IPS DF 4.7 (cell line): ENCODE results near the gene RIPK1.
"Not testable (repeated sequence)": the region's sequence is repeated elsewhere in the genome, so short reads cannot be mapped to it uniquely, and the experiment has no call there.

ENCODE experiments used
- DNase-seq: peaks from one replicate; pipeline ENCODE4 v3.0.0-alpha.2; 2013; ENCODE audit warnings: low spot score; ENCODE audit errors: extremely low read depth

Gene RIPK1

GRCh38 chr6:3068329-3069214 is at the start of gene RIPK1:
Gene RIPK1, plus strand, starts transcription at chr6:3068494. Its CDS starts 8,330 bp downstream, at chr6:3076824.
- no peak for DNase-seq

DNA sequence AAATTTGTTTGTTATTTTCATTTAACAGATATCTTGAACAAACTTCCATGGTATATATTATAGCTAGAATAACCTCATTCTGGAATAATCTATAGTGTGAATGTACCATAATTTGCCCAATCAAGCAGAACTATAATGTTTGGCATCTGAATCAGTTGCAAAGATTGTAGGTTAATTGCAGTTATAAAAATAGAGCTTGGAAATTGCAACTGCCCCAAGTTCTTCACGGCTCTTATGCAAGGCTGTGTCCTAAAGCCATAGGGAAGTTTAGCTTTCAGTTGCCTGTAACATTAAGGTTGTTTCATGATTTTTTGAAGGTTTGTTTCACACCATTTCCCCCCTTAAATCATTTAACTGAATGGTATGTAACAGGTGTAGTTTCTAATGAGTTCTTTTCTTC is 49.2 kb upstream of the RIPK1 start:
- DNase-seq = no peak

- DNase-seq = no peak
Observed at GRCh38 chr6:3019749-3020320, 48.5 kb upstream of the RIPK1 start.

DNA sequence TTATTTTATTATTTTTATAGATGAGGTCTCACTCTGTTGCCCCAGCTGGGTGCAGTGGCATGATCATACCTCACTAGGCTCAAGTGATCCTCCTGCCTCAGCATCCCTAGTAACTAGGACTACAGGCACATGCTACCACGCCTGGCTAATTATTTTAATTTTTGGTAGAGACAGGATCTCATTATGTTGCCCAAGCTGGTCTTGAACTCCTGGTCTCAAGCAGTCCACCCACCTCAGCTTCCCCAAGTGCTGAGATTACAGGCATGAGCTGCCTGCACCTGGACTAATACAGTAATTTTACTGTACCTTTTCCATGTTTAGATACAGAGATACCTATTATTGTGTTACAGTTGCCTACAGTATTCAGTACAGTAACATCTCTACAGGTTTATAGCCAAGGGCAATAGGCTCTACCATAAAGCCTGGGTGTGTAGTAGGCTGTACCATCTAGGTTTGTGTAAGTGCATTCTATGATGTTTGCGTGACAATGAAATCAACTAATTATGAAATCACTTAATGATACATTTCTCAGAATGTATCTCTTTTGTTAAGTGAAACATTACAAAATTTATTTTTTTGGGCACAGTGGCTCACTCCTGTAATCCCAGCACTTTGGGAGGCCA is 47.2 kb upstream of the RIPK1 start:
- not testable (repeated sequence) for DNase-seq

DNA sequence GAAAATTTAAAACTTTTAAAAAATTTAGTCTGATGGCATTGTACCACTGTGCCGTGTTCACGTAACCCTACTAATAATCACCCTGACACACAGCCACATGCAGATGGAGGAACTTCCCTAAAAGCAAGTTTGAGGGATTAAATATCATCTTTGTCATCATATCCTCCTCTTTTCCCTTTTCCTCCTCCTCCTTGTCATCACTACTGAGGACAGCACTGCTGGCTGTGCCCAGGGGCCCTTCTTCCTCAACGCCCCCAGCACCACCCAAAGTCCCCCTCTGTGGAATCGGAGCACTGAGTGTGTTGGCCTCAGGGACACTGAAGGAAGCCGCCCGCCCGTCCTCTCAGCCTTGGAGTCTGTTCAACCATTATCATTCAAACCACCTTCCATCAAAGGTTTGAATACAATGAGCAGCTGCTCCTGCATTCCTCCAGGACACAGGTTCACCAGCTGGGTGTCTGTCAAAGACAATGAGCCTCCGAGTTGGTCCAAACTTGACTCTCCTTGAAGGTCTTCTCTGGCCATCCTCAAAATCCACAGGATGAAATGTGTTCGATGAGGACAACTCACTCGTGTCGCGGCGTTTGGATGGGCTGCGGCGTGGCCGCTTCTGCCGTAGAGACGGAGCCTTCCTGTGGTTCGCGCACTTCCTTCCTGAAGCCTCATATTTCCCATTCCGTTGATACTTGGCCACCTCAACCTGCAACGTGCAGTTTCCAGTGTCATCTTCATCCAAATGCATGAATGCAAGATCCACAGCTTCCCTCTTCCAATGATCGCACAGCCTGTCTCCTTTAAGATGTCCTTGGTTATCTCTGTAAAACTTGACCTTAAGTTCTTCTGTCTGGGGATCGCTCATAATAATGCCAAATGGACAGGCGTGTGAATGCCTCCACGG is 45.3 kb upstream of the RIPK1 start:
- DNase-seq = no peak

- no peak for DNase-seq
Observed at GRCh38 chr6:3023663-3024483, 44.4 kb upstream of the RIPK1 start.

- DNase-seq = no peak
Observed at GRCh38 chr6:3026791-3027626, 41.3 kb upstream of the RIPK1 start.

- DNase-seq = not testable (repeated sequence)
Observed at GRCh38 chr6:3028156-3028555, 40.1 kb upstream of the RIPK1 start.

DNA sequence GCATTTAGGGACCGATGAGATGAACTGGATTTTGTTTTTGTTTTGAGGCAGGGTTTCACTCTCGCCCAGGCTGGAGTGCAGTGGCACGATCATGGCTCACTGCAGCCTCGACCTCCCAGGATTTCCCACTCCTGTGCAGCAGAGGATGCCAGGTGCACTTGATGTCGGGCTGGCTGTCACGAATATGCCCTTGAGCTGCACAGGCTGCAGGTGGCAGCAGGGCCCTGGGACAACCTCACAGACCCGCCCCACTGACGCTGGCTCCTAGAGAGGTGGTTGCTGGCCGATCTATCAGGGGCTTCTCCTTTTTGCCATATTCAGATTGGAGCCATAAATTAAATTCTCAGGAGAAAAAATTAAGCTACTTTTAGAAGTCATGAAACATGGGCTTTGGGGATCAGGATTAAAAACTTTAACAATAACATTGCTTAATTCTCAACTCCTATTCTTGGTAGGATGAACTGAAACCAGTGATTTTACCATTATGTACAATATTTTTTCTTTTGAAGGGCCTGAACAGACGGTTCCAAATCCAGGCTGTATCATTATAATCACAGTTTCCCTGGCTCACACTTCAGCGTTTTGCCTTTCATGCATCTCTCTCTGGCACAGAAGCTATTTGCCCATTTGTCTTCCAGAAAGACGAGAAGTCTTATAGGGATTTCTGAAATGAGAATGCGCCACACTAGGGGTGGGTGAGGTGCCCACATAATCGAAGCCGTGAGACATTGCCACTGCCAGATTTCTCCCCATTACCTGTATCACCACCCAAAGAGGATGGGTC is 36.2 kb upstream of the RIPK1 start:
- no peak for DNase-seq

DNA sequence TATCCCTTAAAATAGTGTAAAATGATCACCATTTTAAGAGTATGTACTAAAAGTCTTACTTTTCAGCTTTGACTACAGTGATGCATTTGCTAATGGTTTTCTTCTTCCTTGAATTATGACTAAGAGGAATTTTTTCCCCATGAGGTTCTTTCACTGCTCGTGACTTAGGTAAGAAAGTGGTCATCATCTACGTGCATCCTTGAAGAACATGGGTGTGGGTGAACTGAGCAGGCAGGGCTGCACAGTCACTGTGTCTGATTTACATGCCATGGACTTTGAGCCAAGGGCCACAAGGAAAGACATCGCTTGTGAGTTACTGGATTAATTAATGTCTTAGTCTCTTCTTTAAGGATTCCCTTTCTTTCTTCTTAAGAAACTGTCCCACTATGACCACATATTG is 35.3 kb upstream of the RIPK1 start:
- no peak for DNase-seq

DNA sequence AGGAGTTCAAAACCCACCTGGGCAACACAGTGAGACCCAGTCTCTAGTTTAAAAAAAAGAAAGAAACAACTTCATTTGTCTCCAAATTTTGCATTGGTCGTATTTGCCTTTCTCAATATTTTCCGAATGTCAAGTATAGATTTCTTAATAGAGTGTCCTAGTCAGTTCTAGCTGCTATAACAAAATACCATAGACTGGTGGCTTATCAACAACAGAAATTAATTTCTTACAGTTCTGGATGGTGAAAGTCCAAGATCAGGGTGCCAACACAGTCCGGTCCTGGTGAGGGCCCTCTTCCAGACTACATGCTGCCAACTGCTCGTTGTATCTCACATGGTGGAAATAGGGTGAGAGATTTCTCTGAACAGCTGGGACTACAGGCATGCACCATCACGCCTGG is 34.6 kb upstream of the RIPK1 start:
- DNase-seq = no peak

- DNase-seq = no peak
Observed at GRCh38 chr6:3035397-3035796, 32.9 kb upstream of the RIPK1 start.

- no peak for DNase-seq
Observed at GRCh38 chr6:3036861-3037637, 31.2 kb upstream of the RIPK1 start.

- DNase-seq = no peak
Observed at GRCh38 chr6:3037638-3038365, 30.5 kb upstream of the RIPK1 start.

DNA sequence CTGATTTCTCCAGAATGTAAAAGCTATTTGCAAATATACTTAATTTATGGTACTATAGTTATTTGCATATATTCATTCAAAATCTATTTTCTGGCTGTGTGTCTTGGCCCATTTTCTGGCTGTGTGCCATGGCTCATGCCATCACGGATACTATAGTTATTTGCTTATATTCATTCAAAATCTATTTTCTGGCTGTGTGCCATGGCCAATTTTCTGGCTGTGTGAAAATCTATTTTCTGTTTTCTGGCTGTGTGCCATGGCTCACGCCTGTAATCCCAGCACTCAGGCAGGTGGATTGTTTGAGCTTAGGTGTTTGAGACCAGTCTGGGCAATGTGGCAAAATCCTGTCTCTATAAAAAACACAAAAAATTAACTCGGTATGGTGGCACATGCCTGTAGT is 28.9 kb upstream of the RIPK1 start:
- DNase-seq = no peak

DNA sequence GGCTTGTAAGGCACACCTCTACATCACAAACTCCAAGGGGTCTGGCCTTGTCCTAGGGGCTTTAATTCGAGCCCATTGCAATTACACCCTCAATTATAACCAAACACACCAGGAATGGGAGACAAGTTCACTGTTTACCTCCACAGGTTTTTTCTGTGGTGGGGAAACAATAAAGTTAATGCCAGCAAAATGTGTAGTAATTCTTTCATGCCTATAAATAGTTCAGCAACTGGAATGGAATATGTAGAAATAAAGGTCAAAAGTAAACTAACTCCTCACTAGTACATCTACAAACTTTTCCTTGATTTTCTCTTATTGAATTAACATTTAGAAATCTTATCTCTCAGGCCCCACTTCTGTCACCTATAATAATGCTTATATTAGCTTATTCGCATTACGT is 27.1 kb upstream of the RIPK1 start:
- DNase-seq = no peak

DNA sequence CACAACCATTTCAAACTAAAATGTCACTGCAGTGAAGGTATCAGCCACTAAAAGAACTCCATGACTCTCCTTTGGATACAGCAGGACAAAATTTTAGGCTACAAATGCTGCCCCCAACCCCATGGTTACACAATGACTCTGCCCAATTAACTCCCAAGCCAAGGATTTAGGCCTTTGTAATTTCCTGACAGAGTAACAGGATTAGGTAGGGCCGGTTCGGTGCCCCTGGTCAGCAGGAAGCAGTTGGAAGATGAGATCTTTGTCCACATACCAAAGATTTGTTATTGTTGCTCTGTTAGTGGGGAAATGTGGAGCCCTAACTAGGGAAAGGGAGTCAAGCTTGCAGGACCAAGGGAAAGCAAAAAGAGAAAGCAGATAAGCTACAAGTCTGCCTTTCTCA is 26.7 kb upstream of the RIPK1 start:
- DNase-seq = no peak

- DNase-seq = no peak
Observed at GRCh38 chr6:3045369-3045768, 22.9 kb upstream of the RIPK1 start.
